Sigmoid colon (tissue), 7 donors: ENCODE data around the gene RPS6KL1. TPM values are rescaled to one million over a fixed set of nuclear protein-coding genes. Genes with fewer than 3 reads are reported as not detected.

Experiments
- DNase-seq: peaks from one replicate; pipeline ENCODE4 v3.0.0-alpha.2; 2019
- H3K27ac ChIP-seq, 4 donors: fragments of 200-600 bp; sonication (generic); one replicate each; pipeline ENCODE4 v1.5.1; 2016 to 2019; ENCODE audit warnings: mild to moderate bottlenecking in 1 of 4
- H3K27me3 ChIP-seq, 3 donors: fragments of 200-600 bp; sonication (generic); one replicate each; pipeline ENCODE4 v1.5.1; 2019; ENCODE audit warnings: mild to moderate bottlenecking in 1 of 3
- H3K36me3 ChIP-seq, 4 donors: fragments of 200-600 bp; sonication (generic); one replicate each; pipeline ENCODE4 v1.5.1; 2016 to 2019
- H3K4me1 ChIP-seq, 4 donors: fragments of 200-600 bp; sonication (generic); one replicate each; pipeline ENCODE4 v1.5.1; 2017 to 2019
- H3K4me3 ChIP-seq, 4 donors: fragments of 200-600 bp; sonication (generic); one replicate each; pipeline ENCODE4 v1.5.1; 2017 to 2019; ENCODE audit warnings: mild to moderate bottlenecking in 2 of 4, moderate library complexity in 1 of 4
- H3K9me3 ChIP-seq, 4 donors: fragments of 200-600 bp in 3 of 4; sonication (generic) in 3 of 4; one replicate each; pipeline versions ENCODE4 v1.5.1 to v1.6.1; 2013 to 2019
- EP300 ChIP-seq, 4 donors: sonication (generic); formaldehyde crosslinking; IDR thresholded peaks; one replicate each; pipeline ENCODE4 v1.6.1; 2017; ENCODE audit warnings: antibody characterized with exemption in 4 of 4
- POLR2A ChIP-seq, 2 donors: fragments of 450-650 bp; IDR thresholded peaks; one replicate each; pipeline ENCODE4 v1.6.1; 2016; ENCODE audit warnings: antibody characterized with exemption in 2 of 2, mild to moderate bottlenecking in 2 of 2, moderate library complexity in 2 of 2
- POLR2AphosphoS5 ChIP-seq, 4 donors: sonication (generic); formaldehyde crosslinking; IDR thresholded peaks; one replicate each; pipeline ENCODE4 v1.6.1; 2017; ENCODE audit warnings: antibody characterized with exemption in 4 of 4
- WGBS, 2 donors: extraction: QIAGEN DNeasy Blood & Tissue Kit; methylation state at CpG; one replicate each; pipeline ENCODE4 v1.1.7; 2013; 5-methylcytosine and 5-hydroxymethylcytosine counted together
- intact Hi-C: fragments of 100-400 bp; cut with DNase I; formaldehyde crosslinking; loops from one replicate; pipeline ENCODE4 v1.15.1; 2023
- polyA plus RNA-seq, 3 donors: library from polyadenylated mRNA; stranded (reverse); fragments of 200-250 nt; gene quantifications; one replicate each; pipeline ENCODE4 v1.2.3, GENCODE V29; 2013
- total RNA-seq, 4 donors: library from RNA; depleted of rRNA; stranded (reverse); fragments of >200 nt; gene quantifications; one replicate each; pipeline ENCODE4 v1.1.0, GENCODE V29; 2016
- TF ChIP-seq, protein P1 (sequence below), 4 experiments: fragments of 450-650 bp in 3 of 4; fragments of 200-600 bp in 1 of 4; IDR thresholded peaks; one replicate each; pipeline ENCODE4 v1.5.1; 2016 to 2019; ENCODE audit warnings: antibody characterized with exemption in 4 of 4, mild to moderate bottlenecking in 3 of 4, moderate library complexity in 2 of 4
- donor health status: healthy with polysubstance abuse.
- donor health status: Bipolar disorder and iron deficiency.
- donor health status: healthy.

The RPS6KL1 gene
- total and polyA plus RNA-seq, 7 donors, result 1.8 to 11.1 (median 4.6) TPM

DNA sequence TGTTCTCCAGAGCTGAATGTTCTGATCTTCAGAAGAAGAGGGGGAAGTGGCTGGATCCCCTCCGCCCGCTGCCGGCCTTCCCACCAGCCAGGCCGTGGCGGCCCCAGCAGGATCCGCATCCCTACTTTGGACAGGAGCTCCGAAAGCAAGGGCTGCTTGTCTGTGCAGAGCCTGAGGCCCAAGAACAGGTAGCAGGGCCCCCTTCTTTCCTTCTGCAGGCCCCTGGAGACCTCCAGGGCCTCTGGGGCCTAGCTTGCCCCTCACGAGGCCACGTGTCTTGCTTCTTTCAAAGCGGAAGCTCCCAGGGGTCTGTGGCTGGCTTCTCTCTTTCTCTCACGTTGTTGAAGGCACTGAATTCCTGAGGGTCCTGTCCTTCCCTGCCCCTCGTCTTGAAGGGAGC lies 19.1 kb upstream of the RPS6KL1 start:
- H3K4me3 ChIP-seq, result peak overlapping the region in 1 of 4 donors; percentile 24
- no peak for TF ChIP-seq POLR2A (IDR thresholded peaks at IDR 0.05)
- TF ChIP-seq POLR2AphosphoS5 (IDR thresholded peaks at IDR 0.05), result no peak
- no peak for TF ChIP-seq EP300 (IDR thresholded peaks at IDR 0.05)
- TF ChIP-seq, protein P1, sequence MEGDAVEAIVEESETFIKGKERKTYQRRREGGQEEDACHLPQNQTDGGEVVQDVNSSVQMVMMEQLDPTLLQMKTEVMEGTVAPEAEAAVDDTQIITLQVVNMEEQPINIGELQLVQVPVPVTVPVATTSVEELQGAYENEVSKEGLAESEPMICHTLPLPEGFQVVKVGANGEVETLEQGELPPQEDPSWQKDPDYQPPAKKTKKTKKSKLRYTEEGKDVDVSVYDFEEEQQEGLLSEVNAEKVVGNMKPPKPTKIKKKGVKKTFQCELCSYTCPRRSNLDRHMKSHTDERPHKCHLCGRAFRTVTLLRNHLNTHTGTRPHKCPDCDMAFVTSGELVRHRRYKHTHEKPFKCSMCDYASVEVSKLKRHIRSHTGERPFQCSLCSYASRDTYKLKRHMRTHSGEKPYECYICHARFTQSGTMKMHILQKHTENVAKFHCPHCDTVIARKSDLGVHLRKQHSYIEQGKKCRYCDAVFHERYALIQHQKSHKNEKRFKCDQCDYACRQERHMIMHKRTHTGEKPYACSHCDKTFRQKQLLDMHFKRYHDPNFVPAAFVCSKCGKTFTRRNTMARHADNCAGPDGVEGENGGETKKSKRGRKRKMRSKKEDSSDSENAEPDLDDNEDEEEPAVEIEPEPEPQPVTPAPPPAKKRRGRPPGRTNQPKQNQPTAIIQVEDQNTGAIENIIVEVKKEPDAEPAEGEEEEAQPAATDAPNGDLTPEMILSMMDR (IDR thresholded peaks at IDR 0.05), result no peak
- H3K27ac ChIP-seq, result peak overlapping the region; percentile 72 to 74 (median 74)
- intact Hi-C loops, result loop anchor here (10.0 kb wide), 1 partner anchor 363 kb away; no protein-coding TSS in a partner anchor
- no peaks in the 10 kb centered on the region for H3K27me3 ChIP-seq
- H3K4me1 ChIP-seq, result peaks cover 0 to 46% (median 38%) of the 10 kb centered on the region in 4 donors
- DNase-seq, result no peak
- H3K9me3 ChIP-seq, result no peaks in the 10 kb centered on the region
- H3K36me3 ChIP-seq, result no peaks in the 10 kb centered on the region
- WGBS, 2 donors, result 64 to 86% methylated on average over 12 of the region's 12 CpGs

- H3K4me3 ChIP-seq, result peak overlapping the region in 1 of 4 donors; percentile 24
- H3K27ac ChIP-seq, result peak overlapping the region; percentile 72 to 74 (median 74)
These were observed 18.6 kb upstream of the RPS6KL1 start for GRCh38 chr14:74941676-74942097.

GRCh38 chr14:74940956-74941565 lies 18.0 kb upstream of the RPS6KL1 start:
- H3K4me3 ChIP-seq, result no peak overlapping the region
- H3K27me3 ChIP-seq, result no peaks in the 10 kb centered on the region
- no peaks in the 10 kb centered on the region for H3K36me3 ChIP-seq
- peaks cover 0 to 37% (median 34%) of the 10 kb centered on the region in 4 donors for H3K4me1 ChIP-seq
- intact Hi-C loops, result loop anchor here (10.0 kb wide), 1 partner anchor 364 kb away; no protein-coding TSS in a partner anchor
- H3K9me3 ChIP-seq, result no peaks in the 10 kb centered on the region
- H3K27ac ChIP-seq, result peak overlapping the region; percentile 72 to 74 (median 74)
- no peak for TF ChIP-seq EP300 (IDR thresholded peaks at IDR 0.05)
- TF ChIP-seq POLR2AphosphoS5 (IDR thresholded peaks at IDR 0.05), result no peak
- no peak for TF ChIP-seq POLR2A (IDR thresholded peaks at IDR 0.05)
- TF ChIP-seq, protein P1 (IDR thresholded peaks at IDR 0.05), result no peak
- DNase-seq, result no peak
- 87 to 89% methylated on average over 18 of the region's 18 CpGs for WGBS, 2 donors

More at GRCh38 chr14:74941676-74942097, 18.6 kb upstream of the RPS6KL1 start:
- H3K27me3 ChIP-seq, result no peaks in the 10 kb centered on the region
- DNase-seq, result peak; percentile 84
- intact Hi-C loops, result loop anchor here (10.0 kb wide), 1 partner anchor 363 kb away; no protein-coding TSS in a partner anchor
- TF ChIP-seq, protein P1 (IDR thresholded peaks at IDR 0.05), result no peak
- no peak for TF ChIP-seq POLR2A (IDR thresholded peaks at IDR 0.05)
- TF ChIP-seq EP300 (IDR thresholded peaks at IDR 0.05), result no peak
- TF ChIP-seq POLR2AphosphoS5 (IDR thresholded peaks at IDR 0.05), result peak in 2 of 4 donors; percentile 35 to 37
- no peaks in the 10 kb centered on the region for H3K36me3 ChIP-seq
- WGBS, 2 donors, result 39 to 60% methylated on average over 13 of the region's 13 CpGs
- H3K9me3 ChIP-seq, result no peaks in the 10 kb centered on the region
- peaks cover 0 to 44% (median 37%) of the 10 kb centered on the region in 4 donors for H3K4me1 ChIP-seq

- Histone ChIP-seq H3K27me3 (no peaks in the 10 kb centered on the region), H3K4me1 (peaks cover 0 to 45% (median 34%) of the 10 kb centered on the region in 4 donors), H3K27ac (peak overlapping the region; percentile 72 to 74 (median 74)), H3K4me3 (no peak overlapping the region), H3K36me3 (no peaks in the 10 kb centered on the region), H3K9me3 (no peaks in the 10 kb centered on the region)
- intact Hi-C loops, result no loop called here
- 91% methylated on average over 10 of the region's 10 CpGs for WGBS, 2 donors
- no peak for DNase-seq
- TF ChIP-seq POLR2AphosphoS5 (IDR thresholded peaks at IDR 0.05), result no peak
- TF ChIP-seq, protein P1 (IDR thresholded peaks at IDR 0.05), result no peak
These were observed 15.8 kb upstream of the RPS6KL1 start for GRCh38 chr14:74938531-74939495.
